Measurements from ENCODE around the gene CTPS1.
A peak's percentile ranks its signal among the peaks of the same experiment; 100 is the strongest.

CTPS1 gene

GRCh38 chr1:40969445-40969844 is 10.1 kb upstream of the CTPS1 start:
- DNase-seq (ENCODE audit: low spot score): no peak

- no peak for DNase-seq (ENCODE audit: low spot score)
These were observed 7.5 kb upstream of the CTPS1 start for GRCh38 chr1:40971966-40972365.

DNA sequence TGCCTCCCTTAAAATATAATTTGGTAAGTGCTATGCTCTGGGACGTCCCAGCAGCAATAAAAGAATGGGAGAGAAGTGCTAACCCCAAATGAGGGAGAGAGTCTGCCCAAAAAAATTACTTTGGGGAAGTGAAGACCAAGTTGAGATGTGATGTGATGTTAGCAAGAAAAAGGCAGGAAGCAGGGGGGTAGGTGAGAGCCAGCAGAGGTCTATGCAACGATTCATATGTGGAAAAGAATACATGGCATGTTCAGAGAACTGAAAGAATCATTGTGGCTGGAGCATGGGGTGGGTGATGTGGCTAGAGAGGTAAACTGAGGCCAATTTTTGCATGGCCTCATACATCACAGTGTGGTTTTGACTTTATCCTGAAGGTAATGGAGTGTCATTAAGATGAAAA is 5.6 kb upstream of the CTPS1 start:
- DNase-seq (ENCODE audit: low spot score): no peak

- DNase-seq (ENCODE audit: low spot score): no peak
These were observed 4.6 kb upstream of the CTPS1 start for GRCh38 chr1:40974945-40975344.

DNA sequence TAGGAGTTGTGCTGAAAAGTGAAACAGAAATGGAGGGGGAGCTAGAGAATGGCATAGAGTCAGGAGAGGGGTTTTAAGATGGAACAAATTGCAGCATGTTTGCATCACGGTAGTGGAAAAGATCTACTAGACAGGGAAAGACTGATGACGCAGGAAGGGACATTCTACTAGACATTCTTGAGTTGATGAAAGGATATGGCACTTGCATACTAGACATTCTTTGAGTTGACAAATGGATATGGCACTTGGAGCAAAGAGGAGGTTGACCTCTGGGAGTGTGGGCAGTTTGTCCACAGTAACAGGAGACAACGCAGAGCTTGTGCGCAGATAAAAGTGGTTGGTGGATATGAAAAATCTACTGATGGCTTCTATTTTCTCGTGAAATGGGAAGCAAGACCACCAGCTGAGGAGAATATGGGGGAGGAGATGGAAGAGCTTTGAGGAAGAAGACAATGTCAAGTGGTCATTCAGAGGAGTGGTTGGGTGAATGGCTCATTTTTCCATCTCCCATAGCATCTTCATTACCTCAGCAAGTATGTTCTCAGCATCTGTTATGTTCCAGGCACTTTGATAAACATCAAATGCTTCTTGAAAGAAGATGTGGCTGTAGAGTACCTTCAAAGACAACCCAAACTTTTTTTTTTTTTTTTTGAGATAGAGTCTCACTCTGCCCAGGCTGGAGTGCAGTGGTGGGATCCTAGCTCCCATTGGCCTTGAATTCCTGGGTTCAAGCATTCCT is 2.4 kb upstream of the CTPS1 start:
- DNase-seq (ENCODE audit: low spot score): peak; percentile 43

DNA sequence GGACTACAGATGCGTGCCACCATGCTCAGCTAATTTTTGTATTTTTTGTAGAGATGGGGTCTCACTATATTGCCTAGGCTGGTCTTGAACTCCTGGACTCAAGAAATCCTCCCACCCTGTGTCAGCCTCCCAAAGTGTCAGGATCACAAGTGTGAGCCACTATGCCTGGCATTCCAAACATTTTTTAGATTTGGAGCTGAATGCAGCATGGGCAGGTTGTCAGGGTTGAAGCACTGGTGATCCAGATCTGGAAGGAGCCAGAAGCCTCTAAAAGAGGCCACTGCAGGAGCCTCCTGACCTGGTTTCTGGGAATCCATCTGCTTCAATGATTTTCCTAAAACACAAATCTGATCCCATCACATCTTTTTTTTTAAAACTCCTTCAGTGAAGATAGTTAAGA is 1.8 kb upstream of the CTPS1 start:
- peak; percentile 19 for DNase-seq (ENCODE audit: low spot score)

GRCh38 chr1:40978886-40979240 is 633 bp upstream of the CTPS1 start:
- DNase-seq (ENCODE audit: low spot score): no peak

GRCh38 chr1:40980068-40980452 is 564 bp downstream of the CTPS1 start:
- DNase-seq (ENCODE audit: low spot score): no peak

GRCh38 chr1:40980453-40981121 is 1.1 kb downstream of the CTPS1 start:
- no peak for DNase-seq (ENCODE audit: low spot score)

- DNase-seq (ENCODE audit: low spot score): peak; percentile 14
These were observed 2.4 kb downstream of the CTPS1 start for GRCh38 chr1:40981691-40982448.

- no peak for DNase-seq (ENCODE audit: low spot score)
These were observed 3.2 kb downstream of the CTPS1 start for GRCh38 chr1:40982721-40983120.

- DNase-seq (ENCODE audit: low spot score): no peak
These were observed 3.8 kb downstream of the CTPS1 start for GRCh38 chr1:40983286-40983685.

- DNase-seq (ENCODE audit: low spot score): peak; percentile 34
These were observed 4.6 kb downstream of the CTPS1 start for GRCh38 chr1:40984066-40984465.

GRCh38 chr1:40984531-40984930 is 5.0 kb downstream of the CTPS1 start:
- no peak for DNase-seq (ENCODE audit: low spot score)

DNA sequence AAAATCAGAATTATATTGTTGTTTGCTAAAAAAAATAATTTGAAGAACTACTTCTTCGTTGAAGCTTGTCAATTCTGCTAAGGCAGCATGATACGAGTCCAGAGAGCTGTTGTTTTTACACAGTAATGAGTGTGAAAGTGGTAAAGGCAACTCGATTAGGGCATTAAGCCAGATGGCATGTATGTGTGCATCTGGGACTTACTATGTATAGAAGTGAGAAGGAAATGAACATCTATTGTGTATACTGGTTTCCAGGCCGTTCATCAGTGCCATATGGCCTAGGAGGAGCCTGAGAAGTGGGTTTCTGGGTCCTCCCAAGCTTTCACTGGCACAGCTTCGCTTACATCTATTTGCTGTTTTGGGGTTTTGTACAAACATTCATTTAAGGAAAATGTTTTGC is 5.7 kb downstream of the CTPS1 start:
- no peak for DNase-seq (ENCODE audit: low spot score)

DNA sequence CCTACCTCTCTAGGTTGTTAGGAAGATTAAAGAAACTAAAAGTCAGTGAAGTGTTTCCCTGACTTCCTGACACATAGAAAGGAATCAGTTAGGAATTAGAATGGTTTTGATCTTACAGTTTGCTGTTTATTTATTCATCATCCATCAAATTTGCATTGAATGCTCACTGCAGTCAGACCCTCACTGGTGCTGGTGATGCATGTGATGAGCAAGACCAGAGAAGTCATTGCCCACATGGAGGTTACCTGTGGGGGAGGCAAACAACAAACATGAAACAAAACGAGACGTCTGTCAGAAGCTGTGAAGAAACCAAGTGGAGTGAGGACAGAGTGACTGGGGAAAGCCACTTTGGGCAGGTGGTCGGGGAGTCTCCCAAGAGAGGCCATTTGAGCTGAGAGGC is 6.4 kb downstream of the CTPS1 start:
- DNase-seq (ENCODE audit: low spot score): no peak

- no peak for DNase-seq (ENCODE audit: low spot score)
These were observed 6.9 kb downstream of the CTPS1 start for GRCh38 chr1:40986328-40986783.

DNA sequence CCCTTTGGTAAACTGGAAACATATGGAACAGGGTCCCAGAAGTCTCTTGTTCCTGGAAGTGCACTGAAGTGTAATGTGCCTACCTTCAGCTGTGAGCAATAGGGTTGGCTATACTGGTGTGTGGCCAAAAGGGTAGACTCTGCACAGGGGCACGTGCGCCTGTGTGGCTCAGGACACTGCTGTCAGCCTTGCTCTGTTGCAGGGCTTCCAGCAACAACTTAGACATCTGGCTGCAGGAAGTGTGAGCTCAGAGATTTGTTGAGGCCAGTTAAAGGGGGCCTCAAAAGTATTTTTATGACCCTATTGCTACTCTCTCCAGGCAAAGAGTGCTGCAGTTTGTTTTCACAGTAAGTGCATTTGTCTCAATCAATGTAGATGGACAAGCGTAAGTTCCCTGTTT is 7.5 kb downstream of the CTPS1 start:
- no peak for DNase-seq (ENCODE audit: low spot score)

- no peak for DNase-seq (ENCODE audit: low spot score)
These were observed 8.2 kb downstream of the CTPS1 start for GRCh38 chr1:40987439-40988276.

DNA sequence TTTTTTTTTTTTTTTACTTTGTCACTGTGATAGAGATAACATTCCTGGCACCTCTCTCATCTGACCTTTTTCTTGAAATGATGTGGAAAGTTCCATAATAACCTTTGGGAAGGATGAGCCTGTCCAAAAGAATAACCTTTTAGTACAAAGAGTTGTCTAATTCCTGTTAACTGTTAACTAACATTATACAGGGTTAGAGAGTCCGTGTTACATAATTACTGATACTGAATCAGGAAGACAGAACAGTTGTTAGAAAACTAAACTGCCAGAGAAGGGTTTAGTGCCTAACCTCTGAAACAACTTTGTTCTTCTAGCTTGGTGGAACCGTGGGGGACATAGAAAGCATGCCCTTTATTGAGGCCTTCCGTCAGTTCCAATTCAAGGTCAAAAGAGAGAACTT is 8.8 kb downstream of the CTPS1 start:
- no peak for DNase-seq (ENCODE audit: low spot score)

- no peak for DNase-seq (ENCODE audit: low spot score)
These were observed 9.6 kb downstream of the CTPS1 start for GRCh38 chr1:40989066-40989465.

DNA sequence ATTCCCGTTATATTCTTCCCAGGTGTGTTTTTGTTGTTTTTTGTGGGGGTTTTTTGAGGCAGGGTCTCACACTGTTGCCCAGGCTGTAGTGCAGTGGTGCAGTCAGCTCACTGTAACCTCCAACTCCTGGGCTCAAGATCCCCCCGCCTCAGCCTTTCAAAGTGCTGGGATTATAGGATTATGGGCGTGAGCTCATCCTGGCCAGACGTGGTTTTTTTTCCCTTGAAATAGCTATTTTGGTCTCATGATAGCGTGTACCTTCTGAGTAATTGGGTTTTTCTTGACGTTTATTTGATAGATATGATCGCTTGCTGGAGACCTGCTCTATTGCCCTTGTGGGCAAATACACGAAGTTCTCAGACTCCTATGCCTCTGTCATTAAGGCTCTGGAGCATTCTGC is 17.6 kb downstream of the CTPS1 start:
- DNase-seq (ENCODE audit: low spot score): no peak

All from AG20443 (cell line).